ENCODE results near the gene LETM1.

Gene LETM1

GRCh38 chr4:1788254-1788973, 67.5 kb downstream of the LETM1 start:
- Mint-ChIP-seq H3K4me3 (no peak overlapping the region), H3K36me3 (ENCODE audit: low read depth) (no peaks in the 10 kb centered on the region), H3K9me3 (no peaks in the 10 kb centered on the region), H3K27me3 (ENCODE audit: low read depth) (peaks cover 27% of the 10 kb centered on the region), H3K27ac (no peak overlapping the region), H3K4me1 (no peaks in the 10 kb centered on the region)
- no peak for TF ChIP-seq CTCF (IDR thresholded peaks at IDR 0.05; ENCODE audit: unreplicated experiment in 3 of 3)

GRCh38 chr4:1787411-1788077, 68.4 kb downstream of the LETM1 start:
- no peaks in the 10 kb centered on the region for H3K36me3 Mint-ChIP-seq (ENCODE audit: low read depth)
- peaks cover 27% of the 10 kb centered on the region for H3K27me3 Mint-ChIP-seq (ENCODE audit: low read depth)
- no peak for TF ChIP-seq CTCF (IDR thresholded peaks at IDR 0.05; ENCODE audit: unreplicated experiment in 3 of 3)
- H3K4me3 Mint-ChIP-seq: no peak overlapping the region
- no peaks in the 10 kb centered on the region for H3K9me3 Mint-ChIP-seq
- no peaks in the 10 kb centered on the region for H3K4me1 Mint-ChIP-seq
- H3K27ac Mint-ChIP-seq: no peak overlapping the region

- no peaks in the 10 kb centered on the region for H3K4me1 Mint-ChIP-seq
- H3K27ac Mint-ChIP-seq: no peak overlapping the region
- H3K36me3 Mint-ChIP-seq (ENCODE audit: low read depth): no peaks in the 10 kb centered on the region
- H3K27me3 Mint-ChIP-seq (ENCODE audit: low read depth): peaks cover 23% of the 10 kb centered on the region
- no peak for TF ChIP-seq CTCF (IDR thresholded peaks at IDR 0.05; ENCODE audit: unreplicated experiment in 3 of 3)
- H3K9me3 Mint-ChIP-seq: no peaks in the 10 kb centered on the region
- H3K4me3 Mint-ChIP-seq: no peak overlapping the region
These were observed 69.2 kb downstream of the LETM1 start for GRCh38 chr4:1786544-1787362.

GRCh38 chr4:1785592-1785991, 70.4 kb downstream of the LETM1 start:
- no peaks in the 10 kb centered on the region for H3K36me3 Mint-ChIP-seq (ENCODE audit: low read depth)
- H3K27me3 Mint-ChIP-seq (ENCODE audit: low read depth): peaks cover 12% of the 10 kb centered on the region

More at GRCh38 chr4:1785592-1785991, 70.4 kb downstream of the LETM1 start:
- Mint-ChIP-seq H3K4me1 (no peaks in the 10 kb centered on the region), H3K4me3 (no peak overlapping the region), H3K27ac (no peak overlapping the region), H3K9me3 (no peaks in the 10 kb centered on the region)
- no peak for TF ChIP-seq CTCF (IDR thresholded peaks at IDR 0.05; ENCODE audit: unreplicated experiment in 3 of 3)

All from nephron (organoid).